ENCODE results near the gene TMEM239. TPM values are rescaled to one million over a fixed set of nuclear protein-coding genes. Genes with fewer than 3 reads are reported as not detected.
A peak's percentile ranks its signal among the peaks of the same experiment; 100 is the strongest.

Gene TMEM239
- polyA plus RNA-seq, 1 of the 3 experiments (the other 2 are of a cell fraction): 0.02 TPM

DNA sequence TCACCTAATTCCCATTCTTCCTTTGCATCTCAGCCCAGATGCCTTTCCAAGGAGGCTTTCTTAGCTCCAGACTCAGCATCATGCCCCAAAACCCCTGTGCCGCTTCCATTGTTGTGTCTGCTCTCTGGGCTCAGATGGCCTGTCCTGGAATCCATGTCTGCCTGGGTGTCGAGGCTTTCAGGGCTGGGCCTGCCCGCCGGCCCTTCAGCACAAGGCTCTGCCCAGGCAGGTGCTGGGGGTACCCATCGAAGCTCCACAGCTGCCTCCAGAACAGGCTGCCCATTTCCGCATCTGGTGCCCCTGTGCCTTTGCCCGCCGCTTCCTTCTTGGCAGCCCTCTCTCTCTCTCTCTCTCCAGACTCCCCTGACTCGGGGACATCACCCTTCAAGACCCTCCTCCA, 16.9 kb upstream of the TMEM239 start:
- Histone ChIP-seq H3K4me1 (ENCODE audit: control insufficient read depth in 1 of 2, insufficient read depth in 2 of 2, low read depth in 1 of 2, low read length in 1 of 2) (peaks cover 0 to 14% of the 10 kb centered on the region in 2 experiments; a peak in 1 of 4 replicates), H3K9me2 (no peaks in the 10 kb centered on the region), H3K9me3 (no peaks in the 10 kb centered on the region), H3K27me3 (ENCODE audit: insufficient read depth) (no peaks in the 10 kb centered on the region), H3K4me3 (ENCODE audit: low read depth in 2 of 2, low read length in 1 of 2) (peak overlapping the region; percentile 53 to 60), H3K9ac (no peak overlapping the region), H3K36me3 (replicated peaks in 1 of 2; ENCODE audit: control insufficient read depth in 1 of 2, insufficient read depth in 2 of 2, low read length in 1 of 2) (peaks cover 0 to 19% of the 10 kb centered on the region in 2 experiments), H2AFZ (ENCODE audit: low read depth) (peak overlapping the region; percentile 82; the same call in 1 of the 2 replicates), H3F3A (replicated peaks; ENCODE audit: insufficient read depth) (no peaks in the 10 kb centered on the region), H3K79me2 (ENCODE audit: insufficient read depth) (no peaks in the 10 kb centered on the region), H4K20me1 (ENCODE audit: insufficient read depth) (no peaks in the 10 kb centered on the region), H3K27ac (ENCODE audit: low read depth in 2 of 2, low read length in 1 of 2) (peak overlapping the region in 1 of 2 experiments; percentile 79; a peak in 1 of 4 replicates), H3K4me2 (peak overlapping the region; percentile 78; the same call in 1 of the 2 replicates)
- ChIA-PET POLR2A (interaction anchor here (1.6 to 2.9 kb wide), 4 partner anchors 10 to 147 kb away, joined by 4 to 11 read pairs (median 8); partner anchors contain the start of gene NOP56), CTCF (interaction anchor here (0.6 to 1.7 kb wide), 6 partner anchors 20 to 1006 kb away, joined by 3 to 6 read pairs (median 3); no protein-coding TSS in a partner anchor)
- TF ChIP-seq NFIC (IDR thresholded peaks at IDR 0.05; ENCODE audit: borderline replicate concordance): no peak
- no peak for TF ChIP-seq JUND (IDR thresholded peaks at IDR 0.05)
- no peak for TF ChIP-seq CHD2 (IDR thresholded peaks at IDR 0.05; ENCODE audit: low read length, partially characterized antibody)
- no peak for TF ChIP-seq POLR2AphosphoS5 (IDR thresholded peaks at IDR 0.05; ENCODE audit: low read depth, low read length)
- no peak for TF ChIP-seq GABPA (IDR thresholded peaks at IDR 0.05; ENCODE audit: low read depth)
- no peak for TF ChIP-seq TCF12 (IDR thresholded peaks at IDR 0.05)
- TF ChIP-seq MEF2A (IDR thresholded peaks at IDR 0.05; ENCODE audit: borderline replicate concordance, low read depth): no peak
- TF ChIP-seq EP300 (IDR thresholded peaks at IDR 0.05; ENCODE audit: borderline replicate concordance in 1 of 2, low read depth in 1 of 2, low read length in 1 of 2): no peak
- 57% methylated on average over 7 of the region's 9 CpGs for WGBS (ENCODE audit: low lambda C conversion rate)
- no peak for DNase-seq

DNA sequence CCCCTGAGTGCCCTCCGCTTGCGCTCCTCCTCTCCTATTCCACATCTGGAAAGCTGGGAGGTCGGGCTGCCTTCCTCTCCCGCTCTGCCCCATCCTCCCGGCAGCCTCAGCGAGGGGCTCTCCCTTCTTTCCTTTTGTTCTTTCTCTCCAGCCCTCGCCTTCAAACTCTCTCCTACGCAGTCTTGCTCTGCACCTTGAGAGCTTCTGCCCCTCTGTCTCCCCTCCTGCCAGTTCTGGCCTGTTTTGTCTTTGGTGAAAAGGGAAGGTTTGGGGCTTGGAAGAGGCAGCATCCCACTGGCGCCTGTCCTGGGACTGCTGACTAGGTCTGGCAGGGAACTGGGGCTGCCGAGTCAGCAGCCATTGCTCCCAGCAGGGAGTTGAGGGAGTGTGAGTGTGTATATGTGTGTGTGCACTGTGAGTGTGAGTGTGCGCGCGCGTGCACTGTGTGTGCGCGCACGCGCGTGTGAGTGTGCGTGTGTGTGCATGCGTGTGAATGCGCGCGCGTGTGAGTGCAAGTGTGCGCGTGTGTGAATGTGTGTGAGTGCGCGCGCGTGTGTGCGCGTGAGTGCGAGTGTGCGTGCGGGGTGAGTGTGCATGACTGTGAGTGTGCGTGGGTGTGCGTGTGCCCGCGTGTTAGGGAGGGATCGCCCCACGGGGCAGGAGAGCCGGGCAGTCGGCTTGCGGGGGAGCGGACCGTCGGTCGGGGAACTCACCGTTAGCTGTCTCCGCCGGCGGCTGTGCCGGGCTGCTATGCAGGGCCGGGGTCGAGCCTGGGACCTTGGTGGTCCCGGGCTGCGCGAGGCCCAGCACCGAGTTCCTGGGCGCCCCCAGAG, 16.3 kb upstream of the TMEM239 start:
- Histone ChIP-seq H3K27me3 (ENCODE audit: insufficient read depth) (no peaks in the 10 kb centered on the region), H3K9me2 (no peaks in the 10 kb centered on the region), H3K36me3 (replicated peaks in 1 of 2; ENCODE audit: control insufficient read depth in 1 of 2, insufficient read depth in 2 of 2, low read length in 1 of 2) (peaks cover 0 to 16% of the 10 kb centered on the region in 2 experiments), H3K79me2 (ENCODE audit: insufficient read depth) (no peaks in the 10 kb centered on the region), H2AFZ (ENCODE audit: low read depth) (peak overlapping the region; percentile 82; the same call in 1 of the 2 replicates), H3K9me3 (no peaks in the 10 kb centered on the region), H3K27ac (ENCODE audit: low read depth in 2 of 2, low read length in 1 of 2) (peak overlapping the region in 1 of 2 experiments; percentile 79; a peak in 2 of 4 replicates), H3K9ac (peak overlapping the region; percentile 28), H3F3A (replicated peaks; ENCODE audit: insufficient read depth) (no peaks in the 10 kb centered on the region), H3K4me2 (peak overlapping the region; percentile 78), H3K4me1 (ENCODE audit: control insufficient read depth in 1 of 2, insufficient read depth in 2 of 2, low read depth in 1 of 2, low read length in 1 of 2) (peaks cover 0 to 14% of the 10 kb centered on the region in 2 experiments; a peak in 1 of 4 replicates), H3K4me3 (ENCODE audit: low read depth in 2 of 2, low read length in 1 of 2) (peak overlapping the region; percentile 53 to 60), H4K20me1 (ENCODE audit: insufficient read depth) (no peaks in the 10 kb centered on the region)
- TF ChIP-seq, protein P1, sequence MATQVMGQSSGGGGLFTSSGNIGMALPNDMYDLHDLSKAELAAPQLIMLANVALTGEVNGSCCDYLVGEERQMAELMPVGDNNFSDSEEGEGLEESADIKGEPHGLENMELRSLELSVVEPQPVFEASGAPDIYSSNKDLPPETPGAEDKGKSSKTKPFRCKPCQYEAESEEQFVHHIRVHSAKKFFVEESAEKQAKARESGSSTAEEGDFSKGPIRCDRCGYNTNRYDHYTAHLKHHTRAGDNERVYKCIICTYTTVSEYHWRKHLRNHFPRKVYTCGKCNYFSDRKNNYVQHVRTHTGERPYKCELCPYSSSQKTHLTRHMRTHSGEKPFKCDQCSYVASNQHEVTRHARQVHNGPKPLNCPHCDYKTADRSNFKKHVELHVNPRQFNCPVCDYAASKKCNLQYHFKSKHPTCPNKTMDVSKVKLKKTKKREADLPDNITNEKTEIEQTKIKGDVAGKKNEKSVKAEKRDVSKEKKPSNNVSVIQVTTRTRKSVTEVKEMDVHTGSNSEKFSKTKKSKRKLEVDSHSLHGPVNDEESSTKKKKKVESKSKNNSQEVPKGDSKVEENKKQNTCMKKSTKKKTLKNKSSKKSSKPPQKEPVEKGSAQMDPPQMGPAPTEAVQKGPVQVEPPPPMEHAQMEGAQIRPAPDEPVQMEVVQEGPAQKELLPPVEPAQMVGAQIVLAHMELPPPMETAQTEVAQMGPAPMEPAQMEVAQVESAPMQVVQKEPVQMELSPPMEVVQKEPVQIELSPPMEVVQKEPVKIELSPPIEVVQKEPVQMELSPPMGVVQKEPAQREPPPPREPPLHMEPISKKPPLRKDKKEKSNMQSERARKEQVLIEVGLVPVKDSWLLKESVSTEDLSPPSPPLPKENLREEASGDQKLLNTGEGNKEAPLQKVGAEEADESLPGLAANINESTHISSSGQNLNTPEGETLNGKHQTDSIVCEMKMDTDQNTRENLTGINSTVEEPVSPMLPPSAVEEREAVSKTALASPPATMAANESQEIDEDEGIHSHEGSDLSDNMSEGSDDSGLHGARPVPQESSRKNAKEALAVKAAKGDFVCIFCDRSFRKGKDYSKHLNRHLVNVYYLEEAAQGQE (IDR thresholded peaks at IDR 0.05; ENCODE audit: low read depth, low read length): peak; percentile 32; the same call in 1 of the 2 replicates
- TF ChIP-seq, protein P2, sequence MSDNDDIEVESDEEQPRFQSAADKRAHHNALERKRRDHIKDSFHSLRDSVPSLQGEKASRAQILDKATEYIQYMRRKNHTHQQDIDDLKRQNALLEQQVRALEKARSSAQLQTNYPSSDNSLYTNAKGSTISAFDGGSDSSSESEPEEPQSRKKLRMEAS (IDR thresholded peaks at IDR 0.05; ENCODE audit: low read depth): peak; percentile 9; the same call in 1 of the 2 replicates
- no peak for TF ChIP-seq EZH2phosphoT487 (IDR thresholded peaks at IDR 0.05; ENCODE audit: borderline replicate concordance, low read depth)
- peak; percentile 3; the same call in 1 of the 2 replicates for TF ChIP-seq TAF1 (IDR thresholded peaks at IDR 0.05; ENCODE audit: borderline replicate concordance, low read depth, low read length)
- peak; percentile 66; the same call in 1 of the 2 replicates for TF ChIP-seq MXI1 (IDR thresholded peaks at IDR 0.05; ENCODE audit: low read depth, low read length)
- CTCF ChIA-PET: interaction anchor here (1.0 to 1.5 kb wide), 8 partner anchors 19 to 126 kb away, joined by 3 to 4 read pairs (median 3); no protein-coding TSS in a partner anchor
- POLR2A ChIA-PET: interaction anchor here (0.8 to 2.9 kb wide), 9 partner anchors 8 to 238 kb away, joined by 3 to 11 read pairs (median 4); partner anchors contain the start of genes C20orf141 and NOP56
- 15% methylated on average over 32 of the region's 61 CpGs for WGBS (ENCODE audit: low lambda C conversion rate)
- peak; percentile 80 for DNase-seq
